Stimulated activated naive CD4-positive, alpha-beta T cell treated with Interleukin-2 at 50 U/mL for 16 hours (primary cell): ENCODE data around the gene MT1H.

Experiments used
- DNase-seq: peaks from one replicate; lab custom pipeline; 2025; lab: John Stamatoyannopoulos, UW

MT1H gene

GRCh38 chr16:56636616-56637413 is 32.8 kb upstream of the MT1H start:
- no peak for DNase-seq

GRCh38 chr16:56637814-56638750 is 31.5 kb upstream of the MT1H start, which contains the start of gene MT1A:
Gene MT1A, plus strand, starts transcription at chr16:56638666. Its CDS starts 73 bp downstream, at chr16:56638739.
- no peak for DNase-seq

GRCh38 chr16:56639045-56639444 is 30.6 kb upstream of the MT1H start:
- no peak for DNase-seq

GRCh38 chr16:56640076-56640475 is 29.5 kb upstream of the MT1H start:
- no peak for DNase-seq

- DNase-seq = no peak
Measured at GRCh38 chr16:56641166-56641565, 28.4 kb upstream of the MT1H start.

- peak; percentile 76 for DNase-seq
Measured at GRCh38 chr16:56643080-56643778, 26.4 kb upstream of the MT1H start.

GRCh38 chr16:56643833-56644232 is 25.8 kb upstream of the MT1H start:
- DNase-seq = no peak

- DNase-seq = no peak
Measured at GRCh38 chr16:56645311-56645710, 24.3 kb upstream of the MT1H start.

- no peak for DNase-seq
Measured at GRCh38 chr16:56645838-56646237, 23.8 kb upstream of the MT1H start.

- no peak for DNase-seq
Measured at GRCh38 chr16:56647641-56648431, 21.8 kb upstream of the MT1H start.

GRCh38 chr16:56649271-56649670 is 20.3 kb upstream of the MT1H start:
- no peak for DNase-seq

- no peak for DNase-seq
Measured at GRCh38 chr16:56649820-56650219, 19.8 kb upstream of the MT1H start.

- DNase-seq = no peak
Measured at GRCh38 chr16:56651586-56651985, 18.0 kb upstream of the MT1H start, which contains the start of gene MT1B. Gene MT1B, plus strand, starts transcription at chr16:56651886. Its CDS starts 68 bp downstream, at chr16:56651954.

- DNase-seq = no peak
Measured at GRCh38 chr16:56652600-56652999, 17.0 kb upstream of the MT1H start.

- DNase-seq = no peak
Measured at GRCh38 chr16:56653218-56653617, 16.4 kb upstream of the MT1H start.

- peak; percentile 70 for DNase-seq
Measured at GRCh38 chr16:56657555-56658326, 11.9 kb upstream of the MT1H start, which contains the start of gene MT1F. Gene MT1F, plus strand, starts transcription at chr16:56657959. Its CDS starts 100 bp downstream, at chr16:56658059.

- no peak for DNase-seq
Measured at GRCh38 chr16:56658327-56658875, 11.2 kb upstream of the MT1H start.

- DNase-seq = peak; percentile 32
Measured at GRCh38 chr16:56662357-56663354, 7.0 kb upstream of the MT1H start.

- no peak for DNase-seq
Measured at GRCh38 chr16:56664506-56664905, 5.1 kb upstream of the MT1H start.
